ENCODE data around the gene SLC4A4.

The SLC4A4 gene

GRCh38 chr4:71417150-71417549, 78.3 kb downstream of the SLC4A4 start:
- DNase-seq = no peak

GRCh38 chr4:71426381-71427042, 87.7 kb downstream of the SLC4A4 start:
- no peak for DNase-seq

GRCh38 chr4:71429106-71429505, 90.3 kb downstream of the SLC4A4 start:
- DNase-seq = no peak

GRCh38 chr4:71429962-71430361, 91.1 kb downstream of the SLC4A4 start:
- DNase-seq = no peak

GRCh38 chr4:71430609-71431008, 91.8 kb downstream of the SLC4A4 start:
- DNase-seq = no peak

- no peak for DNase-seq
Observed at GRCh38 chr4:71440612-71441011, 101.8 kb downstream of the SLC4A4 start.

GRCh38 chr4:71441186-71442169, 102.7 kb downstream of the SLC4A4 start:
- no peak for DNase-seq

GRCh38 chr4:71442336-71442735, 103.5 kb downstream of the SLC4A4 start:
- no peak for DNase-seq

GRCh38 chr4:71444395-71444794, 105.6 kb downstream of the SLC4A4 start:
- DNase-seq = no peak

GRCh38 chr4:71445811-71446210, 107.0 kb downstream of the SLC4A4 start:
- DNase-seq = no peak

GRCh38 chr4:71446479-71447081, 107.8 kb downstream of the SLC4A4 start:
- no peak for DNase-seq

GRCh38 chr4:71449040-71449439, 110.2 kb downstream of the SLC4A4 start:
- DNase-seq = no peak

- DNase-seq = no peak
Observed at GRCh38 chr4:71449878-71450277, 111.1 kb downstream of the SLC4A4 start.

- DNase-seq = no peak
Observed at GRCh38 chr4:71453531-71453930, 114.7 kb downstream of the SLC4A4 start.

- no peak for DNase-seq
Observed at GRCh38 chr4:71456841-71457240, 118.0 kb downstream of the SLC4A4 start.

- no peak for DNase-seq
Observed at GRCh38 chr4:71460371-71460770, 121.6 kb downstream of the SLC4A4 start.

GRCh38 chr4:71461422-71461821, 122.6 kb downstream of the SLC4A4 start:
- no peak for DNase-seq

GRCh38 chr4:71466775-71467174, 128.0 kb downstream of the SLC4A4 start:
- DNase-seq = no peak

- DNase-seq = no peak
Observed at GRCh38 chr4:71468116-71468710, 129.4 kb downstream of the SLC4A4 start.

GRCh38 chr4:71469541-71469940, 130.7 kb downstream of the SLC4A4 start:
- DNase-seq = no peak

GRCh38 chr4:71470524-71470923, 131.7 kb downstream of the SLC4A4 start:
- no peak for DNase-seq

- DNase-seq = no peak
Observed at GRCh38 chr4:71472946-71473345, 134.1 kb downstream of the SLC4A4 start.

- no peak for DNase-seq
Observed at GRCh38 chr4:71473541-71474240, 134.9 kb downstream of the SLC4A4 start.
